OCI-LY7 (cell line): Measurements from ENCODE around the gene CIB2.

Source experiments
- CTCF ChIP-seq: fragments of 200-600 bp; sonication (generic); conservative IDR thresholded peaks from 2 replicates; pipeline ENCODE4 v1.5.1; 2014; ENCODE audit warnings: mild to moderate bottlenecking, antibody characterized with exemption, low read length, moderate library complexity, mixed read lengths
- EZH2phosphoT487 ChIP-seq: fragments of 200-600 bp; sonication (generic); IDR thresholded peaks from 2 replicates; pipeline ENCODE4 v1.6.1; 2018; ENCODE audit warnings: low read depth, borderline replicate concordance, mild to moderate bottlenecking, mixed run types, antibody characterized with exemption, low read length, moderate library complexity, mixed read lengths

- TF ChIP-seq CTCF (no peak), EZH2phosphoT487 (no peak)
Measured at GRCh38 chr15:78065973-78066946, 65.0 kb downstream of the CIB2 start.
